ENCODE results near the gene GEN1. TPM values are rescaled to one million over a fixed set of nuclear protein-coding genes. Genes with fewer than 3 reads are reported as not detected.

GEN1 gene
- total and polyA plus RNA-seq, 12 donors = 1.5 to 20.4 (median 4.7) TPM

- Histone ChIP-seq H3K9me3 (replicated peaks in 1 of 3) (no peaks in the 10 kb centered on the region), H3K36me3 (replicated peaks in 1 of 2) (no peaks in the 10 kb centered on the region), H3K4me1 (replicated peaks in 1 of 2) (peaks cover 5 to 8% of the 10 kb centered on the region in 2 donors), H3K4me3 (no peak overlapping the region), H3K27ac (no peak overlapping the region), H3K27me3 (no peaks in the 10 kb centered on the region)
- 63 to 67% (median 65%) methylated on average over 5 of the region's 5 CpGs for WGBS, 4 donors
- no peak for TF ChIP-seq POLR2A (IDR thresholded peaks at IDR 0.05)
- TF ChIP-seq, protein P1, sequence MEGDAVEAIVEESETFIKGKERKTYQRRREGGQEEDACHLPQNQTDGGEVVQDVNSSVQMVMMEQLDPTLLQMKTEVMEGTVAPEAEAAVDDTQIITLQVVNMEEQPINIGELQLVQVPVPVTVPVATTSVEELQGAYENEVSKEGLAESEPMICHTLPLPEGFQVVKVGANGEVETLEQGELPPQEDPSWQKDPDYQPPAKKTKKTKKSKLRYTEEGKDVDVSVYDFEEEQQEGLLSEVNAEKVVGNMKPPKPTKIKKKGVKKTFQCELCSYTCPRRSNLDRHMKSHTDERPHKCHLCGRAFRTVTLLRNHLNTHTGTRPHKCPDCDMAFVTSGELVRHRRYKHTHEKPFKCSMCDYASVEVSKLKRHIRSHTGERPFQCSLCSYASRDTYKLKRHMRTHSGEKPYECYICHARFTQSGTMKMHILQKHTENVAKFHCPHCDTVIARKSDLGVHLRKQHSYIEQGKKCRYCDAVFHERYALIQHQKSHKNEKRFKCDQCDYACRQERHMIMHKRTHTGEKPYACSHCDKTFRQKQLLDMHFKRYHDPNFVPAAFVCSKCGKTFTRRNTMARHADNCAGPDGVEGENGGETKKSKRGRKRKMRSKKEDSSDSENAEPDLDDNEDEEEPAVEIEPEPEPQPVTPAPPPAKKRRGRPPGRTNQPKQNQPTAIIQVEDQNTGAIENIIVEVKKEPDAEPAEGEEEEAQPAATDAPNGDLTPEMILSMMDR (IDR thresholded peaks at IDR 0.05) = no peak
- intact Hi-C loops (cut with DNase I) = no loop called here
- peak in 1 of 7 donors; percentile 7 for DNase-seq
Observed at GRCh38 chr2:17813742-17814473, 60.0 kb downstream of the GEN1 start.

GRCh38 chr2:17814601-17815000 is 60.7 kb downstream of the GEN1 start:
- peaks cover 5 to 8% of the 10 kb centered on the region in 2 donors for H3K4me1 ChIP-seq (replicated peaks in 1 of 2)
- TF ChIP-seq, protein P1 (IDR thresholded peaks at IDR 0.05) = no peak
- TF ChIP-seq POLR2A (IDR thresholded peaks at IDR 0.05) = no peak
- no peak overlapping the region for H3K27ac ChIP-seq
- no peak for DNase-seq
- 77 to 100% (median 89%) methylated on average over 1 of the region's 1 CpG for WGBS, 4 donors
- intact Hi-C loops (cut with DNase I) = no loop called here
- H3K4me3 ChIP-seq = no peak overlapping the region
- H3K27me3 ChIP-seq = no peaks in the 10 kb centered on the region
- H3K36me3 ChIP-seq (replicated peaks in 1 of 2) = no peaks in the 10 kb centered on the region
- no peaks in the 10 kb centered on the region for H3K9me3 ChIP-seq (replicated peaks in 1 of 3)

DNA sequence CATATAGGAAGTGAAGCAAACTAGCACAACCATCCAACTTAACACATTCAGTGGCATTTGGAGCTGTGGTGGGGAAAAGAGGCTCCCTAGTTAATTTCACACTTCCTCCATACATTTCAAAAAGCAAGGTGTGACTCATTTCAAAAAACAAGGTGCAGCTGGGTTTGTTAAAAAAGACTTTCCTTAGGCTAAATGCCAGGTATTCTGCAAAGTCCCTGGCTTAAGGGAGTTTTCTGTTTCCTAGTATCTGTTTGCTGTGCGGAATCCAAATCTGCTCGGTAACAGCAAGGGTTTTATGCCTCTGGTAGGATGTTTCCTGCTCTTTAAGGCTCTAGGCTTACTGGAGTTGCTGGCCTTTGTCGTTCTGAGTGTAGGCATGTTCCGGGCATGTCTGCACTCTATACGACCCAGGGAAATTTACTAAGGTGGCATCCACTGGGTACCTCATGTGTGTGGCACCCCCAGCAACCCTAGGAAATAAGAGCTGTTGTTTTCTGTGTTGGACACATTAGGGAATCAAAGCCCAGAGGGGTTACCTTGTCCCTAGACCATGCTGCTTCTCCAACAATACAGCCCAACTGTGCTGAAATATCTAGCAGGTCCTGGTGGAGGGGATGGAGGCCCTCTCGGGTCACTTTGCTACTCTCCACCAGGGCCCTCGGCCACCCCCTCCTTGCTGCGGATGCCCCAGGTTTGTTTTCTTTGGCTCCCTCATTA is 61.7 kb downstream of the GEN1 start:
- no peak for DNase-seq
- no peaks in the 10 kb centered on the region for H3K27me3 ChIP-seq
- H3K36me3 ChIP-seq (replicated peaks in 1 of 2) = no peaks in the 10 kb centered on the region
- H3K4me3 ChIP-seq = no peak overlapping the region
- H3K4me1 ChIP-seq (replicated peaks in 1 of 2) = peaks cover 5 to 8% of the 10 kb centered on the region in 2 donors
- WGBS, 4 donors = 83 to 93% (median 86%) methylated on average over 8 of the region's 8 CpGs
- no peak overlapping the region for H3K27ac ChIP-seq
- intact Hi-C loops (cut with DNase I) = no loop called here
- H3K9me3 ChIP-seq (replicated peaks in 1 of 3) = no peaks in the 10 kb centered on the region
- TF ChIP-seq POLR2A (IDR thresholded peaks at IDR 0.05) = no peak
- TF ChIP-seq, protein P1 (IDR thresholded peaks at IDR 0.05) = no peak

GRCh38 chr2:17816396-17817245 is 62.7 kb downstream of the GEN1 start, which contains the start of gene MSGN1:
Gene MSGN1 (plus strand): TSS chr2:17816460. CDS start chr2:17816519, 59 bp downstream.
- H3K4me1 ChIP-seq (replicated peaks in 1 of 2) = peaks cover 5 to 8% of the 10 kb centered on the region in 2 donors
- TF ChIP-seq, protein P1 (IDR thresholded peaks at IDR 0.05) = no peak
- TF ChIP-seq POLR2A (IDR thresholded peaks at IDR 0.05) = no peak
- no peak for DNase-seq
- no peaks in the 10 kb centered on the region for H3K27me3 ChIP-seq
- intact Hi-C loops (cut with DNase I) = no loop called here
- WGBS, 4 donors = 91 to 98% (median 94%) methylated on average over 22 to 26 of the region's 26 CpGs
- no peak within 1 kb of the TSS for H3K4me3 ChIP-seq
- no peak within 1 kb of the TSS for H3K27ac ChIP-seq
- H3K9me3 ChIP-seq (replicated peaks in 1 of 3) = no peaks in the 10 kb centered on the region
- no peaks in the 10 kb centered on the region for H3K36me3 ChIP-seq (replicated peaks in 1 of 2)
